Rectal smooth muscle tissue (tissue), 1 donor: ENCODE results near the gene SPON2.

Experiments
- H3K27ac ChIP-seq: one replicate; pipeline ENCODE4 v1.7.0; 2013; ENCODE audit warnings: low read depth, low read length, inconsistent platforms
- H3K27me3 ChIP-seq: one replicate; pipeline ENCODE4 v1.7.0; 2013; ENCODE audit warnings: low read length; ENCODE audit not compliant: control insufficient read depth, insufficient read depth
- H3K36me3 ChIP-seq: one replicate; pipeline ENCODE4 v1.7.0; 2013; ENCODE audit warnings: low read length; ENCODE audit not compliant: control insufficient read depth, insufficient read depth
- H3K4me1 ChIP-seq: one replicate; pipeline ENCODE4 v1.7.0; 2013; ENCODE audit warnings: low read length; ENCODE audit not compliant: control insufficient read depth, insufficient read depth
- H3K4me3 ChIP-seq: one replicate; pipeline ENCODE4 v1.7.0; 2013; ENCODE audit warnings: low read length
- H3K9ac ChIP-seq: one replicate; pipeline ENCODE4 v1.7.0; 2013; ENCODE audit warnings: low read length

SPON2 gene

DNA sequence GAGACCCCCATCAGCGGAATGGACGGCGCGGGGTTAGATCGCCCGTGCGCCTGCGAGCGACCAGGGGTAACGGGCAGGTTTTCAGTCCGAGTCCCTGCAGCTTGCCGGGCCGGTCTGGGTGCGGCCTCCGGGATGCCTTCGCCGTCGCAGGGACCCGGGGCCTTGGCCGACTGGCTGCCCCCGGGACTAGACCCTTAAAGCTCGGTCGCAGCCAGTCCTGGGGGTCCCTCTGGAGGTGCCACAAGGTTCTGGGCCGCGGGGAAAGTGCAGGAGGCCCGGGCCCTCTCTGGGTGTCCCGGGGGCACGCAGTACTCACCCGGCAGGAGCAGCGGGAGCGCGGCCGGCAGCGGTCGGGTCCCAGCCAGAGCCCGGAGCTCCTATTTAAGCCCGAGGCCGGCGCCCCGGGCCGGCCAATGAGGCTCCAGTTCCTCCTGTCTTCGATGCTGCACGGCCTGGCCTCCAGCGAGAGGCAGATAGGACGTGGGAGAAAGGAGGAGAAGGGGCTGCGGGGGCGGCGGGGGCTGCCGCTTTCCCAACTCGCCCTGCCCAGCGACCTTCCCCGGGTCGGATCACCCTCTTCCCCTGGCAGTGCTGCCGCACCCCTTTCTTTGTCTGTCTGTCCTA, at the start of gene SPON2:
SPON2 (minus strand) TSS at position 356 of the 624 bp plus-strand sequence.
- H3K27ac ChIP-seq, result peak within 1 kb of the TSS; percentile 14
- peaks cover 3% of the 10 kb centered on the region for H3K4me1 ChIP-seq
- H3K27me3 ChIP-seq, result peaks cover 21% of the 10 kb centered on the region
- H3K9ac ChIP-seq, result no peak within 1 kb of the TSS
- H3K4me3 ChIP-seq, result peak within 1 kb of the TSS; percentile 52
- no peaks in the 10 kb centered on the region for H3K36me3 ChIP-seq

DNA sequence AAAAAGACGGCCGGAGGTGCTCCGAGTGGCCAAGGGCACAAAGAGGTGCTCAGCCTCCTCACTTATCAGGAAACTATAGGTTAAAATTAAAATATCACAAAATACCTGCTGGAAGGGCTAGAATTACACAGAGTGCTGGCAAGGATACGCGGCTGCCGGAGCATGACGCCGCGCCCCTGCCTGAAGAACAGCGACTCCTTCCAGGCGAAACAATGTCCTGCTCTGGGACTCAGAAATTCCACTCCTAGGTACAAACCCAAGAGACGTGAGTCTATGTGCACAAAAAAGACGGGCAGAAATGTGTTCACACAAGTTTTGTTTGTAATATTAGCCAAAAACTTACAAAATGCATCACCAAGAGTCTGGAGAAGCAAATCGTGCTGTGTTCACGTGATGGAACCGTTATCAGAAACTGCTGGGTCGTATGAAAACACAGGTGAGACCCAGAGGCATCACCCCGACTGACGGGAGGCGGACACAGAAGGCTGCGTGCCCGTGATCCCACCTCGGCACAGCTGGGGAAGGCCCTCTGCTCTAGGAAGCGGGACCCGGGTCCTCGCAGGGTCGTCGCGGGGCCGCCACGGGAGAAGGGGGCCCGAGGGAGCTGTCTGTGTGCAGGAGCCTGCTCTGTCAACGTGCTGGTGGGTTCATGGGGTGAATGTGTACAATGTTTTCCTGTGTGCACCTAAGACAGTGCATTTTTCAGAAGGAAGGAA, 48.9 kb upstream of the SPON2 start:
- H3K4me1 ChIP-seq, result no peaks in the 10 kb centered on the region
- no peak overlapping the region for H3K4me3 ChIP-seq
- peaks cover 21% of the 10 kb centered on the region for H3K36me3 ChIP-seq
- no peak overlapping the region for H3K9ac ChIP-seq
- H3K27me3 ChIP-seq, result no peaks in the 10 kb centered on the region
- no peak overlapping the region for H3K27ac ChIP-seq

DNA sequence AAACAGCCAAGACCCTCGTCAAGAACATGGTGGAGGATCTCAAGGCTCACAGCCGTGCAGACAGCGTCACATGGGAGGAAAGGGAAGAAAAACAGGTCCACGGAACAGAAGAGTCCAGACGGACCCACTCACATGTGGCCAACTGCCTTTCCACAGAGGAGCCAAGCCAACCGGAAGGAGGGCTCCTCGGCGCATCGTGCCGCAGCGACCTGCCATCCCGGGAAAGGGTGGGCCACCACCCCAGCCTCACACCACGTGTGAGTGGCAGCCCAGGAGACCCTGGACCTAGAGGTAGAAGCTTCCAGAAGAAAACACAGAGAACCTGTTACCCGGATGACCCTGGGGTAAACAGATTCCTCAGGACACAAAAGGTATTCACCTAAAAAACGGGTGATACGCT, 48.2 kb upstream of the SPON2 start:
- H3K27me3 ChIP-seq, result no peaks in the 10 kb centered on the region
- peaks cover 26% of the 10 kb centered on the region for H3K36me3 ChIP-seq
- H3K4me1 ChIP-seq, result no peaks in the 10 kb centered on the region
- no peak overlapping the region for H3K9ac ChIP-seq
- H3K4me3 ChIP-seq, result no peak overlapping the region
- H3K27ac ChIP-seq, result no peak overlapping the region

DNA sequence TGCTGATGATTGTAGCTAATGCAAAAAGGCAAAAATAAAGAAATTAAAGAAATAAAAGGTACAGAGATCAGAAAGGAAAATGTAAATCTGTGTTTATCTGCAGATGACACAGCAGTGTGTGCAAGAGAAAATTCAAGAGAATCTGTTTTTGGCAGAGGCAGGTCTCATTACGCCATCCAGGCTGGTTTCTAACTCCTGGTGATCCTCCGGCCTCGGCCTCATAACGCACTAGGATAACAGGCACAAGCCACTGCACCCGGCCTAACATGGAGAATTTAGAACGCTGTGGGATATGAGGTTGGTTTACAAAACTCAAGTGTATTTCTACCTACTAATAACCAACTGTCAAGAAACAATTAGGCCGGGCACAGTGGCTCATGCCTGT, 47.2 kb upstream of the SPON2 start:
- Histone ChIP-seq H3K27me3 (no peaks in the 10 kb centered on the region), H3K36me3 (peaks cover 26% of the 10 kb centered on the region), H3K9ac (no peak overlapping the region), H3K4me3 (no peak overlapping the region), H3K27ac (no peak overlapping the region), H3K4me1 (no peaks in the 10 kb centered on the region)

DNA sequence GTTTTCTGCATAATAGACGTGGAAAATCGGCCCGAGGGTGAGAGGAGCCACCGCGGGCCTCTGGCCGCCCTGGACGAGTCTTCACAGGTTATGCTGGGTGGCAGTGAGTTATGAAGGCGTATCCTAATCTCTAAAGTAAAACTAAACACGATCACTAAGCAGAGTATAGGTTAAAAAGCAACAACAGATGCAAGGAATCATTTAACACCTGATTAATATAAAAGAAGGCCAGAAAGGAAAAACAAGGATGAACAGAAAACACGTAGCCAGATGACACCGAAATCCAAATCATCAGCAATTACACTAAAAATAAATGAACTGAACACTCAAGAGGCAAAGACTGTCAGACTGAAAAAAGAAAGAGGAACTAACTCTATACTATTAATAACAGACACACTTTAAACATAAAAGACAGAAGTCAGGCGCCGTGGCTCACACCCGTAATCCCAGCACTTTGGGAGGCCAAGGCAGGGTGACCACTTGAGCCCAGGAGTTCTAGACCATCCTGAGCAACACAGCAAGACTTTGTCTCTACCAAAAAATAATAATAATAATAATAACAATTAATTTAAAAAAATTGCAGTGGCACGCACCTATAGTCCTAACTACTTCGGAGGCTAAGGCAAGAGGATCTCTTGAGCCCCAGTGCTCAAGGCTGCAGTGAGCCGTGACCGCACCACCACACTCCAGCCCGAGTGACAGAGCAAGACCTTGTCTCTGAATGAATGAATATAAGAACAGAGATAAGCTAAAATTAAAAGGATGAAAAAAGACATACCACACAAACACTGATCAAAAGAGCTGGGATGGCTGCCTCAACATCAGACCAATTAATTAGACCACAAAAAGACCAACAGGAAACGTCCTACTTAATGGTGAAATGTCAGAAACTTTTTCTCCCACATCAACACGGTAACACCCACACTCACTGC, 46.5 kb upstream of the SPON2 start:
- no peak overlapping the region for H3K27ac ChIP-seq
- no peak overlapping the region for H3K4me3 ChIP-seq
- H3K4me1 ChIP-seq, result no peaks in the 10 kb centered on the region
- H3K9ac ChIP-seq, result no peak overlapping the region
- H3K36me3 ChIP-seq, result peaks cover 20% of the 10 kb centered on the region
- no peaks in the 10 kb centered on the region for H3K27me3 ChIP-seq

DNA sequence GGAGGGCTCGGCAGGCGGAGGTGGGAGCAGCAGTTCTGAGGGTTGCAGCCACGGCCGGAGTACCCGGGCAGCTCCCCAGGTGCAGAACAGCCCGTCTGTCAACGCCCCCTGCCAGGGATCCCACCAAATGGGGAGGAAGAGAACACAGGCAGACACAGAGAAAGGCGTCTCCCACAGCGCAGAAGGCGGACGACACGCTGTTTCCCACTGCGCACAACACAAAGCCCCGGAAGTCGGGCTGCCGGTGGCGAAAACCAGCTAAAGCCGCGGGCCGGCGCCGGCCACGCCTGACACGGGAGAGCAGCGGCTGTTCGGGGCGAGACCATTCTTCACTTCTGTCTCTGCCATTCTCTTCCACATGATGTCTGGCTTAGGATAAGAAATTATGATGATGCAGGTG, 45.0 kb upstream of the SPON2 start:
- H3K27ac ChIP-seq, result no peak overlapping the region
- H3K9ac ChIP-seq, result no peak overlapping the region
- H3K4me1 ChIP-seq, result no peaks in the 10 kb centered on the region
- no peak overlapping the region for H3K4me3 ChIP-seq
- no peaks in the 10 kb centered on the region for H3K27me3 ChIP-seq
- H3K36me3 ChIP-seq, result peaks cover 21% of the 10 kb centered on the region

GRCh38 chr4:1216869-1217294, 44.5 kb upstream of the SPON2 start:
- H3K4me1 ChIP-seq, result peaks cover 1% of the 10 kb centered on the region
- no peak overlapping the region for H3K4me3 ChIP-seq
- H3K27me3 ChIP-seq, result no peaks in the 10 kb centered on the region
- H3K36me3 ChIP-seq, result peaks cover 21% of the 10 kb centered on the region
- no peak overlapping the region for H3K27ac ChIP-seq
- H3K9ac ChIP-seq, result no peak overlapping the region

- H3K27ac ChIP-seq, result no peak overlapping the region
- no peak overlapping the region for H3K9ac ChIP-seq
- H3K36me3 ChIP-seq, result peaks cover 24% of the 10 kb centered on the region
- no peak overlapping the region for H3K4me3 ChIP-seq
- no peaks in the 10 kb centered on the region for H3K27me3 ChIP-seq
- H3K4me1 ChIP-seq, result peaks cover 5% of the 10 kb centered on the region
Measured at GRCh38 chr4:1216076-1216614, 43.8 kb upstream of the SPON2 start.

DNA sequence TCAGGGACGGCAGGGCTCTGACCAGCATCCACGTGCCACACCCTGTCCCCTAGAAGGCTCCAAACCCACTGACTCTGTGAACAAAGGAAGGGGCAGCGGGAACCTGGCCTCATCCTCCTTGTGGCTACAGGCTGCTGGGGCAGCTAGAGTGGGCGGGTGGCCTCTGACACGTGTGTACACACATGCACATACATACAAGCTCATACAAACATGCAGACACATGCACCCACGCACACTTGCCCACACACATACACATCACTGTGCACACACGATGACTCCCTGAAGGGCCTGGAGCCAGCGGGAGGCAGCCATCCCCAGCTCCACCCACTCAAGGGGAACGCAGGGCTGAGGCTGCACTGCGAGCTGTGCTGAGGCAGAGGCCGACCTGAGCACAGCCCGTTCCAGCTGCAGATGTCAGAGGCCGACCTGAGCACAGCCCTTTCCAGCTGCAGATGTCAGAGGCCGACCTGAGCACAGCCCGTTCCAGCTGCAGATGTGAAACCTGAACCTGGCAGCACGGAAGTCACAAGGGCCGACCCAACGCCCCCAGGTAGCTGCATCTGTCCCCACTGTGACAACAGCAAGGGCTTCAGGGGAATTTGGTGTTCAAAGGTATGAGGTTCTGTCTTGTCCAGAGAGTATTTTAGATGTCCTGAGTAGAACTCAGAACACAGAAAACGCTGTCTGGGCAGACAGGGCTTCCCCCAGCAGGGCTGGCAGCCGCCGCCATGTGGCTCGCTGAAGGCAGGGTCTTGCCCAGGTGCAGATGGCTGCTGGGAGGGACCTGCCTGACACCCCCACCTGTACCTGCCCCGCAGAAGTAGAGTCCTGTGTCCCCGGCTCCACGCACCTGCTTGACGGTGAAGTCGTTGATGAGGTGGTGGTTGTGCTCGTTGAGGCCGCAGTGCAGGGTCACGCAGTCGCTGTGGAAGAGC, 43.0 kb upstream of the SPON2 start:
- H3K4me1 ChIP-seq, result peaks cover 13% of the 10 kb centered on the region
- peak overlapping the region; percentile 3 for H3K4me3 ChIP-seq
- H3K9ac ChIP-seq, result no peak overlapping the region
- H3K27me3 ChIP-seq, result no peaks in the 10 kb centered on the region
- peaks cover 28% of the 10 kb centered on the region for H3K36me3 ChIP-seq
- H3K27ac ChIP-seq, result no peak overlapping the region

- Histone ChIP-seq H3K9ac (no peak overlapping the region), H3K36me3 (peaks cover 28% of the 10 kb centered on the region), H3K4me3 (no peak overlapping the region), H3K4me1 (peaks cover 21% of the 10 kb centered on the region), H3K27me3 (no peaks in the 10 kb centered on the region), H3K27ac (no peak overlapping the region)
Measured at GRCh38 chr4:1214101-1215095, 42.0 kb upstream of the SPON2 start.
